Activated CD8-positive, alpha-beta T cell treated with anti-CD3 and anti-CD28 coated beads for 36 hours (primary cell): Measurements from ENCODE around the gene EFNA4. TPM values are rescaled to one million over a fixed set of nuclear protein-coding genes. Genes with fewer than 3 reads are reported as not detected.

Source experiments
- ATAC-seq: fragments of 200-7000 bp; cut with Tn5 transposase; one replicate; pipeline ENCODE4 v1.10.0; 2021; ENCODE audit warnings: mild to moderate bottlenecking, moderate library complexity
- CTCF ChIA-PET: fragments of 350-600 bp; sonication (Branson Sonifier 250); formaldehyde crosslinking; loops from one replicate; lab custom pipeline; 2021; ENCODE audit warnings: antibody characterized with exemption; lab: Charles Lee
- POLR2A ChIA-PET: fragments of 350-600 bp; sonication (Branson Sonifier 250); formaldehyde crosslinking; loops from one replicate; lab custom pipeline; 2021; ENCODE audit warnings: antibody characterized with exemption; lab: Charles Lee
- DNase-seq: peaks from one replicate; pipeline ENCODE4 v3.0.0-alpha.2; 2020
- H3K27ac Mint-ChIP-seq: one replicate; pipeline ENCODE4 v1.8.0; 2021; ENCODE audit warnings: mild to moderate bottlenecking, mixed read lengths
- H3K27me3 Mint-ChIP-seq: one replicate; pipeline ENCODE4 v1.8.0; 2021; ENCODE audit warnings: mixed read lengths
- H3K36me3 Mint-ChIP-seq: one replicate; pipeline ENCODE4 v1.8.0; 2021; ENCODE audit warnings: low read depth, mixed read lengths
- H3K4me1 Mint-ChIP-seq: one replicate; pipeline ENCODE4 v1.8.0; 2021; ENCODE audit warnings: low read depth, mixed read lengths
- H3K4me3 Mint-ChIP-seq: one replicate; pipeline ENCODE4 v1.8.0; 2021; ENCODE audit warnings: mild to moderate bottlenecking, moderate library complexity, mixed read lengths
- H3K9me3 Mint-ChIP-seq: one replicate; pipeline ENCODE4 v1.8.0; 2021; ENCODE audit warnings: mixed read lengths
- CTCF ChIP-seq: fragments of 200-600 bp; IDR thresholded peaks from one replicate; pipeline ENCODE4 v1.8.0; 2022; ENCODE audit warnings: antibody characterized with exemption, mild to moderate bottlenecking
- intact Hi-C: fragments of 100-400 bp; cut with micrococcal nuclease; formaldehyde crosslinking; loops from one replicate; pipeline ENCODE4 v1.10.0; 2022
- total RNA-seq, 2 experiments: library from RNA; stranded (reverse); gene quantifications; one replicate each; pipeline ENCODE4 v1.2.3, GENCODE V29; 2021

EFNA4 gene
- total RNA-seq, 2 experiments from 2014 or later, result 7.1 to 7.8 TPM

- Mint-ChIP-seq H3K9me3 (no peaks in the 10 kb centered on the region), H3K36me3 (peaks cover 8% of the 10 kb centered on the region), H3K4me1 (peaks cover 20% of the 10 kb centered on the region), H3K27ac (peak within 1 kb of the TSS; percentile 60), H3K4me3 (peak within 1 kb of the TSS; percentile 88), H3K27me3 (no peaks in the 10 kb centered on the region)
- TF ChIP-seq CTCF, result peak; percentile 99
- POLR2A ChIA-PET, result interaction anchor here (0.8 to 2.8 kb wide), 10 partner anchors 11 to 721 kb away, joined by 3 to 8 read pairs (median 6); partner anchors contain the start of gene EFNA4
- CTCF ChIA-PET, result interaction anchor here (0.6 to 23.5 kb wide), 32 partner anchors 8 to 847 kb away, joined by 3 to 278 read pairs (median 6); partner anchors contain the start of genes EFNA4, FLAD1, KRTCAP2 and LENEP
- ATAC-seq (peak; percentile 79), DNase-seq (peak; percentile 80)
- intact Hi-C loops, result loop anchor here (5.0 kb wide), 1 partner anchor 37 kb away; no protein-coding TSS in a partner anchor
Observed at GRCh38 chr1:155050560-155051341, 12.8 kb upstream of the EFNA4 start, which contains the start of gene ADAM15. ADAM15 (plus strand) TSS chr1:155051316; CDS start chr1:155051387, 71 bp downstream.

DNA sequence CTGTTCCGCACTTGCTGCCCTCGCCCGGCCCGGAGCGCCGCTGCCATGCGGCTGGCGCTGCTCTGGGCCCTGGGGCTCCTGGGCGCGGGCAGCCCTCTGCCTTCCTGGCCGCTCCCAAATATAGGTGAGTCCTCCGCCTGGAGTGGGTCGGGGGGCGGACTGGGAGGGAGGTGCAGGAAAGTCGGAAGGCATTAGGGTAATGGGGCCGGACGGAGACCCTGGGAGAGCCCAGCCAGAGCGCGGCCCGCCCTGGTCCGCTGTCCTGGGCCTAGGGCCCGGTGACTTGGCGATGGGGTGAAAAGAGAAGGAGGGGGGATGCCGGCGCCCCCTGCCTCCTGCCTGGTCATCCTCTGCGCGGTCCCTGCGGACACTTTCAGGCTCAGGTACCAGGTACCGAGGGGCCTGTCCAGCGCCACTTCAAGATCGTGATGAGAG lies 12.2 kb upstream of the EFNA4 start:
- no peaks in the 10 kb centered on the region for H3K27me3 Mint-ChIP-seq
- peaks cover 20% of the 10 kb centered on the region for H3K4me1 Mint-ChIP-seq
- no peaks in the 10 kb centered on the region for H3K9me3 Mint-ChIP-seq
- no peak overlapping the region for H3K27ac Mint-ChIP-seq
- H3K4me3 Mint-ChIP-seq, result peak overlapping the region; percentile 88
- DNase-seq (no peak), ATAC-seq (peak; percentile 4)
- H3K36me3 Mint-ChIP-seq, result peaks cover 11% of the 10 kb centered on the region
- CTCF ChIA-PET, result interaction anchor here (0.6 to 23.5 kb wide), 30 partner anchors 7 to 847 kb away, joined by 3 to 278 read pairs (median 6); partner anchors contain the start of genes EFNA4, FLAD1, KRTCAP2 and LENEP
- intact Hi-C loops, result loop anchor here (5.0 kb wide), 1 partner anchor 36 kb away; no protein-coding TSS in a partner anchor
- POLR2A ChIA-PET, result interaction anchor here (0.8 to 2.8 kb wide), 9 partner anchors 10 to 722 kb away, joined by 3 to 8 read pairs (median 7); partner anchors contain the start of gene EFNA4
- TF ChIP-seq CTCF, result no peak

GRCh38 chr1:155051777-155052398 lies 11.7 kb upstream of the EFNA4 start:
- Mint-ChIP-seq H3K9me3 (no peaks in the 10 kb centered on the region), H3K27ac (peak overlapping the region; percentile 20), H3K4me3 (peak overlapping the region; percentile 88), H3K4me1 (peaks cover 20% of the 10 kb centered on the region), H3K36me3 (peaks cover 11% of the 10 kb centered on the region), H3K27me3 (no peaks in the 10 kb centered on the region)
- ATAC-seq (peak; percentile 35), DNase-seq (peak; percentile 59)
- intact Hi-C loops, result loop anchor here (5.0 kb wide), 1 partner anchor 35 kb away; no protein-coding TSS in a partner anchor
- CTCF ChIA-PET, result interaction anchor here (0.7 to 23.5 kb wide), 17 partner anchors 7 to 846 kb away, joined by 3 to 278 read pairs (median 6); partner anchors contain the start of genes EFNA4, FLAD1, KRTCAP2 and PYGO2
- no peak for TF ChIP-seq CTCF
- POLR2A ChIA-PET, result interaction anchor here (1.7 to 2.8 kb wide), 4 partner anchors 10 to 52 kb away, joined by 7 to 8 read pairs (median 7); partner anchors contain the start of gene EFNA4

DNA sequence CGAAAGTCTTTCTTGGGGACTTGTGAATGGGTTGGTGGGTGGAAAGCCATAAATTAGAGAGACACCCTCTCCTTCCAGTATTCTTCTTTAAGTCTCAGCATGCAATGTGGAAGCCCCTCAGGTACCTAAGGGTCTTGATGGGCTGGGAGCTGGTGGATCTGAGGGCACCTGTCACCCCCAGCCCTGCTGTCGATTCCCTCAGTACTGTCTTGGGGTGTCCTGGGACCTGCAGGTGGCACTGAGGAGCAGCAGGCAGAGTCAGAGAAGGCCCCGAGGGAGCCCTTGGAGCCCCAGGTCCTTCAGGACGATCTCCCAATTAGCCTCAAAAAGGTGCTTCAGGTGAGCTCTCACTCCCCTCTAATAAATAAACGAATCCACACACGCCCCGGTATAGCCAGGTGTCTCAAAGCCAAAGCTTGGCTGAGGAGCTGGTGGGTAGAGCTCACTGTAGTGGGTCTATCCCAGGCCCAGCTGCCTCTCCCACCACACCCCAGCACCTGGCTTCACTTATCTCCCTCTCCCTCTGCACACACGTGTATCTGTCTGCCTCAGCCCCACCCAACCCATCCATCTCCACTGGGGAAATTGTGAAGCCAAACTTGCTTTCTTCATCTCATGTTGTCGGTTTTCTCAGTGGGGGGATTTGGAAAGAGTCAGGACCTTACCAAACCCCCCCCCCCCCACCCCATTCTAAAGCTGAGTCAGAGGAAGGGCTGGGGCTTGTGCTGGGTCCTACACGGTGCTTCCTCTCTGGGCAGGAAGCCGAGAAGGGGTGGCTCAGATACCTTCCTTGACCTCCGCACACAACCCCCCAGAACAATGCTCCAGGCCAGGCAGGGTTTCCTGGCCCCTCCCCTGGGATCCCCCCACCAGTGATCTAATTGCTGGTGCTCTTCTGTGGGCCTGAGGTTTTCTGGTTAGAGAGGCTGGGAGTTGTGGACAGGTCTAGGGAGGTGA lies 10.8 kb upstream of the EFNA4 start:
- H3K36me3 Mint-ChIP-seq, result peaks cover 16% of the 10 kb centered on the region
- ATAC-seq (peak; percentile 25), DNase-seq (peak; percentile 53)
- TF ChIP-seq CTCF, result no peak
- H3K4me3 Mint-ChIP-seq, result peak overlapping the region; percentile 88
- peak overlapping the region; percentile 46 for H3K27ac Mint-ChIP-seq
- intact Hi-C loops, result loop anchor here (5.0 kb wide), 1 partner anchor 35 kb away; no protein-coding TSS in a partner anchor
- ChIA-PET POLR2A (interaction anchor here (1.4 to 2.8 kb wide), 3 partner anchors 8 to 53 kb away, joined by 4 to 8 read pairs (median 7); partner anchors contain the start of gene EFNA4), CTCF (interaction anchor here (0.6 to 23.5 kb wide), 18 partner anchors 6 to 493 kb away, joined by 3 to 278 read pairs (median 4); partner anchors contain the start of genes EFNA4, KRTCAP2 and PBXIP1)
- no peaks in the 10 kb centered on the region for H3K9me3 Mint-ChIP-seq
- H3K27me3 Mint-ChIP-seq, result no peaks in the 10 kb centered on the region
- H3K4me1 Mint-ChIP-seq, result peaks cover 20% of the 10 kb centered on the region
